SK-N-SH (cell line): ENCODE measurements around the gene ZNF607. TPM values are rescaled to one million over a fixed set of nuclear protein-coding genes. Genes with fewer than 3 reads are reported as not detected.
"Not testable (repeated sequence)": the region's sequence is repeated elsewhere in the genome, so short reads cannot be mapped to it uniquely, and the experiment has no call there.

Experiments used
- CTCF ChIA-PET: fragments of 300-600, 350-600 bp; formaldehyde crosslinking; extraction: SDS; loops from one replicate; lab custom pipeline; 2021; lab: Yijun Ruan, JAX
- POLR2A ChIA-PET: fragments of 350-600 bp; sonication (Branson Sonifier 250); formaldehyde crosslinking; extraction: SDS; loops from one replicate; lab custom pipeline; 2020; ENCODE audit warnings: antibody characterized with exemption, inconsistent platforms; lab: Yijun Ruan, JAX
- DNase-seq: peaks from one replicate; pipeline ENCODE4 v3.0.0; 2012
- H2AFZ ChIP-seq: fragments of 200-600 bp; sonication (generic); 2 replicates; pipeline ENCODE4 v1.8.1; 2016; ENCODE audit warnings: antibody characterized with exemption, mild to moderate bottlenecking, low read depth
- H3F3A ChIP-seq: fragments of 200-600 bp; sonication (generic); replicated peaks from 2 replicates; pipeline ENCODE3; 2016; ENCODE audit warnings: antibody characterized with exemption, mild to moderate bottlenecking; ENCODE audit not compliant: insufficient read depth
- H3K27ac ChIP-seq, 2 experiments: fragments of 200-500 bp in 1 of 2; fragments of 200-600 bp in 1 of 2; sonication (Bioruptor generic) in 1 of 2; sonication (generic), shearing (Covaris generic) in 1 of 2; 2 replicates each; pipeline versions ENCODE4 v1.5.1 to v1.6.1; 2014 to 2016; ENCODE audit warnings: low read depth in 2 of 2, inconsistent platforms in 1 of 2, low read length in 1 of 2, mild to moderate bottlenecking in 1 of 2, mixed read lengths in 1 of 2
- H3K27me3 ChIP-seq: fragments of 200-600 bp; sonication (generic), shearing (Covaris generic); 2 replicates; pipeline ENCODE4 v1.6.1; 2016; ENCODE audit warnings: mixed run types; ENCODE audit not compliant: insufficient read depth
- H3K36me3 ChIP-seq, 2 experiments: fragments of 200-500 bp in 1 of 2; fragments of 200-600 bp in 1 of 2; sonication (Bioruptor generic) in 1 of 2; sonication (generic) in 1 of 2; replicated peaks in 1 of 2; 2 replicates each; pipeline versions ENCODE3 to v1.5.1; 2014 to 2016; ENCODE audit warnings: low read length in 1 of 2, mild to moderate bottlenecking in 1 of 2; ENCODE audit not compliant: insufficient read depth in 2 of 2, control insufficient read depth in 1 of 2
- H3K4me1 ChIP-seq, 2 experiments: fragments of 200-500 bp in 1 of 2; fragments of 200-600 bp in 1 of 2; sonication (Bioruptor generic) in 1 of 2; sonication (generic), shearing (Covaris generic) in 1 of 2; 2 replicates each; pipeline versions ENCODE4 v1.5.1 to v1.6.1; 2014 to 2016; ENCODE audit warnings: low read depth in 1 of 2, low read length in 1 of 2, mixed run types in 1 of 2; ENCODE audit not compliant: insufficient read depth in 2 of 2, control insufficient read depth in 1 of 2
- H3K4me2 ChIP-seq: fragments of 200-600 bp; sonication (generic), shearing (Covaris generic); 2 replicates; pipeline ENCODE4 v1.6.1; 2017; ENCODE audit warnings: mixed run types
- H3K4me3 ChIP-seq, 2 experiments: fragments of 200-500 bp in 1 of 2; fragments of 200-600 bp in 1 of 2; sonication (Bioruptor generic) in 1 of 2; sonication (generic), shearing (Covaris generic) in 1 of 2; 2 replicates each; pipeline versions ENCODE4 v1.5.1 to v1.8.1; 2014 to 2016; ENCODE audit warnings: low read depth in 2 of 2, inconsistent platforms in 1 of 2, low read length in 1 of 2, mild to moderate bottlenecking in 1 of 2, mixed read lengths in 1 of 2, moderate library complexity in 1 of 2
- H3K79me2 ChIP-seq: fragments of 200-600 bp; sonication (generic); 2 replicates; pipeline ENCODE4 v1.8.1; 2017; ENCODE audit warnings: mild to moderate bottlenecking; ENCODE audit not compliant: insufficient read depth
- H3K9ac ChIP-seq: fragments of 200-600 bp; sonication (generic); 2 replicates; pipeline ENCODE4 v1.6.1; 2017; ENCODE audit warnings: mixed run types
- H3K9me2 ChIP-seq: fragments of 200-600 bp; sonication (generic); 2 replicates; pipeline ENCODE4 v1.6.1; 2017; ENCODE audit warnings: mixed run types
- H3K9me3 ChIP-seq: fragments of 200-600 bp; sonication (generic); 2 replicates; pipeline ENCODE4 v1.6.1; 2017; ENCODE audit warnings: mixed run types, mild to moderate bottlenecking, moderate library complexity
- H4K20me1 ChIP-seq: fragments of 200-600 bp; sonication (generic); 2 replicates; pipeline ENCODE4 v1.6.1; 2017; ENCODE audit warnings: mild to moderate bottlenecking, mixed run types; ENCODE audit not compliant: insufficient read depth
- CTCF ChIP-seq: fragments of 200-600 bp; sonication (generic); IDR thresholded peaks from 2 replicates; pipeline ENCODE4 v1.6.1; 2017; ENCODE audit warnings: antibody characterized with exemption, mild to moderate bottlenecking, moderate library complexity
- ELF1 ChIP-seq: IDR thresholded peaks from 2 replicates; pipeline ENCODE4 v1.4.0; 2012
- EZH2phosphoT487 ChIP-seq: fragments of 200-600 bp; sonication (generic); IDR thresholded peaks from 2 replicates; pipeline ENCODE4 v1.6.1; 2017; ENCODE audit warnings: low read depth, mixed run types, mild to moderate bottlenecking, antibody characterized with exemption, moderate library complexity, borderline replicate concordance
- FOSL2 ChIP-seq: IDR thresholded peaks from 2 replicates; pipeline ENCODE4 v1.4.0; 2012; ENCODE audit warnings: low read depth, mild to moderate bottlenecking, moderate library complexity, borderline replicate concordance
- FOXJ3 ChIP-seq: sonication (generic); formaldehyde crosslinking; IDR thresholded peaks from 2 replicates; pipeline ENCODE4 v1.5.1; 2020; ENCODE audit warnings: mild to moderate bottlenecking, missing genetic modification reagents
- FOXM1 ChIP-seq: IDR thresholded peaks from 2 replicates; pipeline ENCODE4 v1.4.0; 2012; ENCODE audit warnings: low read depth, mild to moderate bottlenecking
- JUND ChIP-seq: IDR thresholded peaks from 2 replicates; pipeline ENCODE4 v1.4.0; 2012
- MEF2A ChIP-seq: IDR thresholded peaks from 2 replicates; pipeline ENCODE4 v1.4.0; 2012; ENCODE audit warnings: low read depth, borderline replicate concordance
- MXI1 ChIP-seq: IDR thresholded peaks from 2 replicates; pipeline ENCODE4 v1.6.1; 2012; ENCODE audit warnings: mild to moderate bottlenecking, low read depth, low read length, improper control_type of control experiment
- NRF1 ChIP-seq: IDR thresholded peaks from 2 replicates; pipeline ENCODE4 v1.6.1; 2012; ENCODE audit warnings: low read depth, mild to moderate bottlenecking, low read length
- RAD21 ChIP-seq: IDR thresholded peaks from 2 replicates; pipeline ENCODE4 v1.6.1; 2012; ENCODE audit warnings: mild to moderate bottlenecking, low read length
- RFX5 ChIP-seq: IDR thresholded peaks from 2 replicates; pipeline ENCODE4 v1.6.1; 2012; ENCODE audit warnings: mild to moderate bottlenecking, improper control_type of control experiment, low read length
- RXRA ChIP-seq: IDR thresholded peaks from 2 replicates; pipeline ENCODE4 v1.4.0; 2012; ENCODE audit warnings: low read depth, mild to moderate bottlenecking, borderline replicate concordance
- SIN3A ChIP-seq: IDR thresholded peaks from 2 replicates; pipeline ENCODE4 v1.6.1; 2012; ENCODE audit warnings: low read depth, mild to moderate bottlenecking, low read length, moderate library complexity, borderline replicate concordance
- SMC3 ChIP-seq: IDR thresholded peaks from 2 replicates; pipeline ENCODE4 v1.6.1; 2012; ENCODE audit warnings: low read depth, low read length, improper control_type of control experiment
- TCF12 ChIP-seq: IDR thresholded peaks from 2 replicates; pipeline ENCODE4 v1.4.0; 2012
- TEAD4 ChIP-seq: IDR thresholded peaks from 2 replicates; pipeline ENCODE4 v1.4.0; 2012; ENCODE audit warnings: mild to moderate bottlenecking, borderline replicate concordance; ENCODE audit not compliant: insufficient read depth
- USF1 ChIP-seq: IDR thresholded peaks from 2 replicates; pipeline ENCODE4 v1.4.0; 2012; ENCODE audit warnings: low read depth, borderline replicate concordance
- YY1 ChIP-seq: IDR thresholded peaks from 2 replicates; pipeline ENCODE4 v1.4.0; 2012; ENCODE audit warnings: low read depth, mild to moderate bottlenecking
- WGBS: methylation state at CpG from one replicate; pipeline ENCODE4 v1.1.6; 2017; ENCODE audit warnings: low lambda C conversion rate; 5-methylcytosine and 5-hydroxymethylcytosine counted together
- polyA plus RNA-seq, 3 experiments: library from polyadenylated mRNA; depleted of rRNA; stranded (reverse); fragments of >200 nt; gene quantifications; 2 replicates each; pipeline ENCODE4 v1.2.3, GENCODE V29; 2012
- TF ChIP-seq, protein P1 (sequence below): IDR thresholded peaks from 2 replicates; pipeline ENCODE4 v1.4.0; 2012; ENCODE audit warnings: low read depth

ZNF607 gene
- polyA plus RNA-seq, 1 of the 3 experiments (the other 2 are of a cell fraction) = 2.0 TPM

- WGBS = 62% methylated on average over 6 of the region's 6 CpGs
- no peak for TF ChIP-seq SIN3A
- no peak for TF ChIP-seq EZH2phosphoT487
- TF ChIP-seq RFX5 = no peak
- TF ChIP-seq MEF2A = no peak
- no peak for TF ChIP-seq ELF1
- no peak for TF ChIP-seq JUND
- no peak for TF ChIP-seq SMC3
- TF ChIP-seq, all 33 proteins: peak for 0
- Histone ChIP-seq H3K4me2 (no peak overlapping the region), H3K4me1 (no peaks in the 10 kb centered on the region), H3F3A (peaks cover 3% of the 10 kb centered on the region), H4K20me1 (no peaks in the 10 kb centered on the region), H3K36me3 (peaks cover 0 to 8% of the 10 kb centered on the region in 2 experiments), H3K9ac (no peak overlapping the region), H3K4me3 (no peak overlapping the region; a peak in 1 of 4 replicates), H3K9me2 (no peaks in the 10 kb centered on the region), H3K9me3 (peaks cover 35% of the 10 kb centered on the region), H3K27ac (no peak overlapping the region), H2AFZ (no peak overlapping the region), H3K79me2 (no peaks in the 10 kb centered on the region), H3K27me3 (no peaks in the 10 kb centered on the region)
- ChIA-PET CTCF (interaction anchor here (0.7 kb wide), 1 partner anchor 37 kb away, joined by 3 read pairs; no protein-coding TSS in a partner anchor), POLR2A (no interaction called here)
- DNase-seq = no peak
These were observed 50.1 kb downstream of the ZNF607 start for GRCh38 chr19:37669450-37669914.

DNA sequence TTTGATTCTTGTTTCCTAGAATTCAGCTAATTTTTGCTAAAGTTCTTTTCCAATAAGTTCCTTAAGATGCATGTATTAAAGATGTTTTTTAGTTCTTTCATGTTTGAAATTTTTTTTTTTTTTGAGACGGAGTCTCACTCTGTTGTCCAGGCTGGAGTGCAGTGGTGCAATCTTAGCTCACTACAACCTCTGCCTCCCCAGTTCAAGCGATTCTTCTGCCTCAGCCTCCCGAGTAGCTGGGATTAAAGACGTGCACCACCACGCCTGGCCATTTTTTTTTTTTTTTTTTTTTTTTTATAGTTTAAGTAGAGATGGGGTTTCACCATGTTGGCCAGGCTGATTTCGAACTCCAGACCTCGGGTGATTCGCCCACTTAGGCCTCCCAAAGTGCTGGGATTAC lies 62.4 kb downstream of the ZNF607 start:
- Histone ChIP-seq H3K79me2 (peaks cover 29% of the 10 kb centered on the region), H3K9me3 (peaks cover 13% of the 10 kb centered on the region; the same call in 1 of the 2 replicates), H3K36me3 (peaks cover 0 to 14% of the 10 kb centered on the region in 2 experiments)
- not testable (repeated sequence) for H3K9ac ChIP-seq, DNase-seq, H3F3A ChIP-seq, H3K27ac ChIP-seq, H3K4me2 ChIP-seq, H3K4me3 ChIP-seq, H4K20me1 ChIP-seq, H3K9me2 ChIP-seq, H2AFZ ChIP-seq, H3K27me3 ChIP-seq, H3K4me1 ChIP-seq
- ChIA-PET CTCF (interaction anchor here (1.0 to 1.3 kb wide), 3 partner anchors 9 to 106 kb away, joined by 3 read pairs; no protein-coding TSS in a partner anchor), POLR2A (interaction anchor here (0.6 kb wide), 1 partner anchor 123 kb away, joined by 3 read pairs; no protein-coding TSS in a partner anchor)
- 78% methylated on average over 8 of the region's 8 CpGs for WGBS

- WGBS = 5% methylated on average over 39 of the region's 57 CpGs
- ChIA-PET CTCF (no interaction called here), POLR2A (interaction anchor here (1.5 kb wide), 1 partner anchor 149 kb away, joined by 5 read pairs; the partner anchor contains the start of gene ZNF793)
- Histone ChIP-seq H3K27me3 (no peaks in the 10 kb centered on the region), H3K9ac (peak overlapping the region; percentile 88), H3K4me1 (no peaks in the 10 kb centered on the region; a peak in 1 of 4 replicates), H3K79me2 (peaks cover 42% of the 10 kb centered on the region), H3F3A (peaks cover 9% of the 10 kb centered on the region), H3K27ac (peak overlapping the region; percentile 80 to 96), H3K9me3 (peaks cover 16% of the 10 kb centered on the region), H3K9me2 (no peaks in the 10 kb centered on the region), H3K4me3 (peak overlapping the region; percentile 82 to 91), H3K4me2 (peak overlapping the region; percentile 87), H2AFZ (peak overlapping the region; percentile 95), H4K20me1 (no peaks in the 10 kb centered on the region), H3K36me3 (peaks cover 0 to 26% of the 10 kb centered on the region in 2 experiments)
- DNase-seq = peak; percentile 89
- TF ChIP-seq EZH2phosphoT487 (no peak), MXI1 (peak; percentile 76), RXRA (no peak), TCF12 (no peak), RFX5 (no peak), CTCF (no peak), FOSL2 (no peak), FOXM1 (no peak), RAD21 (no peak), TEAD4 (no peak), USF1 (peak; percentile 54; the same call in 1 of the 2 replicates), NRF1 (peak; percentile 74), YY1 (peak; percentile 7; the same call in 1 of the 2 replicates), FOXJ3 (CRISPR knock-in tag) (peak; percentile 64; the same call in 1 of the 2 replicates)
- TF ChIP-seq, protein P1, sequence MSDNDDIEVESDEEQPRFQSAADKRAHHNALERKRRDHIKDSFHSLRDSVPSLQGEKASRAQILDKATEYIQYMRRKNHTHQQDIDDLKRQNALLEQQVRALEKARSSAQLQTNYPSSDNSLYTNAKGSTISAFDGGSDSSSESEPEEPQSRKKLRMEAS = peak; percentile 87
These were observed 63.7 kb downstream of the ZNF607 start for GRCh38 chr19:37655689-37656371.
